ENCODE results near the gene ABL1. TPM values are rescaled to one million over a fixed set of nuclear protein-coding genes. Genes with fewer than 3 reads are reported as not detected.

Gene ABL1
- total RNA-seq, 1 donor from 2014 or later, result 31.2 TPM

GRCh38 chr9:130920233-130920632 is 85.2 kb downstream of the ABL1 start:
- no peak for TF ChIP-seq CTCF (conservative IDR thresholded peaks at IDR 0.05; ENCODE audit: low read depth, low read length)
- no peak overlapping the region for H3K4me3 ChIP-seq (ENCODE audit: low read depth, low read length)
- no peak for DNase-seq (ENCODE audit: low read depth)

- no peak for DNase-seq (ENCODE audit: low read depth)
- H3K4me3 ChIP-seq (ENCODE audit: low read depth, low read length), result no peak overlapping the region
- TF ChIP-seq CTCF (conservative IDR thresholded peaks at IDR 0.05; ENCODE audit: low read depth, low read length), result no peak
Measured at GRCh38 chr9:130920762-130921299, 85.8 kb downstream of the ABL1 start.

GRCh38 chr9:130921300-130921988 is 86.4 kb downstream of the ABL1 start:
- no peak for TF ChIP-seq CTCF (conservative IDR thresholded peaks at IDR 0.05; ENCODE audit: low read depth, low read length)
- no peak overlapping the region for H3K4me3 ChIP-seq (ENCODE audit: low read depth, low read length)
- no peak for DNase-seq (ENCODE audit: low read depth)

GRCh38 chr9:130921989-130922892 is 87.2 kb downstream of the ABL1 start:
- no peak for TF ChIP-seq CTCF (conservative IDR thresholded peaks at IDR 0.05; ENCODE audit: low read depth, low read length)
- no peak for DNase-seq (ENCODE audit: low read depth)
- H3K4me3 ChIP-seq (ENCODE audit: low read depth, low read length), result no peak overlapping the region

GRCh38 chr9:130922893-130923610 is 88.0 kb downstream of the ABL1 start:
- DNase-seq (ENCODE audit: low read depth), result no peak
- TF ChIP-seq CTCF (conservative IDR thresholded peaks at IDR 0.05; ENCODE audit: low read depth, low read length), result no peak

GRCh38 chr9:130923611-130924447 is 88.8 kb downstream of the ABL1 start:
- TF ChIP-seq CTCF (conservative IDR thresholded peaks at IDR 0.05; ENCODE audit: low read depth, low read length), result no peak

More at GRCh38 chr9:130922893-130923610, 88.0 kb downstream of the ABL1 start:
- H3K4me3 ChIP-seq (ENCODE audit: low read depth, low read length), result no peak overlapping the region

More at GRCh38 chr9:130923611-130924447, 88.8 kb downstream of the ABL1 start:
- H3K4me3 ChIP-seq (ENCODE audit: low read depth, low read length), result no peak overlapping the region
- DNase-seq (ENCODE audit: low read depth), result no peak
